ENCODE results near the gene SNX14. TPM values are rescaled to one million over a fixed set of nuclear protein-coding genes. Genes with fewer than 3 reads are reported as not detected.

The SNX14 gene
- total and polyA plus RNA-seq, 2 of the 13 experiments (the other 11 are each of a cell fraction or from before 2014, with no cell fraction given): 83.5 to 112 TPM

DNA sequence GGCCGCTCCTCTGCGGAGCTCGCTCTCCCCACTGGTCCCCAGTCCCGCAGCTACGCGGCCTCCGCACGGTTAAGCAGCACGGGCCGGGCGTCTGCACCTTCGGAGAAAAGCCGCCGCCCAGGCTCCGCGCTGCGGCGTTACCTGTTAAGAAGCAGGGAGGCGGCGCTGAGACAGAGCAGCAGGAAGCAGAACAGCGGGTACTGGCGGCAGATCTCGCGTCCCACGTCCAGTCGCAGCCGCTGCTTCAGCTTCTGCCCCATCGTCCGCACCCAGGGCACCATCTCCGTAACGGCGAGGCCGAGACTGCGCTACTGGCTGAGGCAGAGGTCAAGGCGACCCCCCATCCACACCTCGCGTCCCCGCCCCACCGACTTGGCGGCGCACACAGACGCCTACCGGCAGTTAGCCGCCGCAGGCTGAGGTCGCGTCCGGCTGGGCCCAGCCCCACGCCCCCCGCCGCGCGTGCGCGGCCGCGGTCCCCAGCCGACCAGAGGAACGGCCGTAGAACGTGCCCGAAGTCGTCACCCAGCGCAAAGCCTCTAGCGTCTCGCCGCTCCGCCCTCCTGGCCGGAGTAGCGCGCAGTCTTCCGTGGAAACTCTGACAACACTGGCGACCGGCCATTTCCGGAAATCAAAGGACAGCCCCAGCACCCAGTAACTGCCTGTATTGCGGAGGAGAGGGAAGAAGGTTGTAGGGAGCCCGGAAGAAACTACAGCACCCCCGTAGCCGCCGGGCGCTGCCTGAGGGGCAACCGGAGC lies at the start of gene SNX14 (continued):
- TF ChIP-seq TCF12 (IDR thresholded peaks at IDR 0.05) (no peak), TCF12 (CRISPR knock-in tag; IDR thresholded peaks at IDR 0.05) (no peak), GPN1 (CRISPR knock-in tag; IDR thresholded peaks at IDR 0.05; ENCODE audit: borderline replicate concordance) (no peak), FOXO1 (CRISPR knock-in tag; IDR thresholded peaks at IDR 0.05) (peak; percentile 7; the same call in 1 of the 2 replicates), SAFB2 (CRISPR knock-in tag; IDR thresholded peaks at IDR 0.05; ENCODE audit: borderline replicate concordance, low read depth) (no peak; the same call in 1 of the 2 replicates), ZNF333 (CRISPR knock-in tag; IDR thresholded peaks at IDR 0.05; ENCODE audit: borderline replicate concordance) (peak; percentile 81; the same call in 1 of the 2 replicates), RARG (CRISPR knock-in tag; IDR thresholded peaks at IDR 0.05; ENCODE audit: low read depth) (peak; percentile 96), TBL1XR1 (IDR thresholded peaks at IDR 0.05; ENCODE audit: borderline replicate concordance, low read length, partially characterized antibody) (no peak), YEATS2 (CRISPR knock-in tag; IDR thresholded peaks at IDR 0.05; ENCODE audit: borderline replicate concordance) (no peak; the same call in 1 of the 2 replicates), RERE (CRISPR knock-in tag; IDR thresholded peaks at IDR 0.05; ENCODE audit: low read depth) (no peak), ZNF567 (CRISPR knock-in tag; IDR thresholded peaks at IDR 0.05; ENCODE audit: borderline replicate concordance) (peak; percentile 20; the same call in 1 of the 2 replicates), JUNB (CRISPR knock-in tag; IDR thresholded peaks at IDR 0.05; ENCODE audit: borderline replicate concordance) (no peak), ZMYM3 (CRISPR knock-in tag; IDR thresholded peaks at IDR 0.05) (no peak), TRIM24 (CRISPR knock-in tag; IDR thresholded peaks at IDR 0.05) (peak; percentile 29; the same call in 1 of the 2 replicates), ZSCAN31 (CRISPR knock-in tag; IDR thresholded peaks at IDR 0.05; ENCODE audit: low read depth) (peak; percentile 94; the same call in 1 of the 2 replicates), GMEB1 (CRISPR knock-in tag; IDR thresholded peaks at IDR 0.05; ENCODE audit: borderline replicate concordance) (peak; percentile 95), MAFK (conservative IDR thresholded peaks at IDR 0.05 in 1 of 2, IDR thresholded peaks at IDR 0.05 in 1 of 2; ENCODE audit: low read length in 2 of 2) (no peak), ZNF766 (CRISPR knock-in tag; IDR thresholded peaks at IDR 0.05; ENCODE audit: borderline replicate concordance) (no peak), NBN (conservative IDR thresholded peaks at IDR 0.05) (no peak), KDM4B (CRISPR knock-in tag; IDR thresholded peaks at IDR 0.05) (no peak)
- TF ChIP-seq, protein P1, sequence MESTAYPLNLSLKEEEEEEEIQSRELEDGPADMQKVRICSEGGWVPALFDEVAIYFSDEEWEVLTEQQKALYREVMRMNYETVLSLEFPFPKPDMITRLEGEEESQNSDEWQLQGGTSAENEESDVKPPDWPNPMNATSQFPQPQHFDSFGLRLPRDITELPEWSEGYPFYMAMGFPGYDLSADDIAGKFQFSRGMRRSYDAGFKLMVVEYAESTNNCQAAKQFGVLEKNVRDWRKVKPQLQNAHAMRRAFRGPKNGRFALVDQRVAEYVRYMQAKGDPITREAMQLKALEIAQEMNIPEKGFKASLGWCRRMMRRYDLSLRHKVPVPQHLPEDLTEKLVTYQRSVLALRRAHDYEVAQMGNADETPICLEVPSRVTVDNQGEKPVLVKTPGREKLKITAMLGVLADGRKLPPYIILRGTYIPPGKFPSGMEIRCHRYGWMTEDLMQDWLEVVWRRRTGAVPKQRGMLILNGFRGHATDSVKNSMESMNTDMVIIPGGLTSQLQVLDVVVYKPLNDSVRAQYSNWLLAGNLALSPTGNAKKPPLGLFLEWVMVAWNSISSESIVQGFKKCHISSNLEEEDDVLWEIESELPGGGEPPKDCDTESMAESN (CRISPR knock-in tag; conservative IDR thresholded peaks at IDR 0.05): peak; percentile 84; the same call in 1 of the 2 replicates

Measured in HepG2 (cell line).